GM19099 (cell line): ENCODE measurements around the gene SLF2.

Experiments used
- POLR2A ChIP-seq: IDR thresholded peaks from 3 replicates; pipeline ENCODE4 v1.6.1; 2011; ENCODE audit warnings: low read depth; ENCODE audit not compliant: insufficient read length; ENCODE audit errors: extremely low read depth

SLF2 gene

DNA sequence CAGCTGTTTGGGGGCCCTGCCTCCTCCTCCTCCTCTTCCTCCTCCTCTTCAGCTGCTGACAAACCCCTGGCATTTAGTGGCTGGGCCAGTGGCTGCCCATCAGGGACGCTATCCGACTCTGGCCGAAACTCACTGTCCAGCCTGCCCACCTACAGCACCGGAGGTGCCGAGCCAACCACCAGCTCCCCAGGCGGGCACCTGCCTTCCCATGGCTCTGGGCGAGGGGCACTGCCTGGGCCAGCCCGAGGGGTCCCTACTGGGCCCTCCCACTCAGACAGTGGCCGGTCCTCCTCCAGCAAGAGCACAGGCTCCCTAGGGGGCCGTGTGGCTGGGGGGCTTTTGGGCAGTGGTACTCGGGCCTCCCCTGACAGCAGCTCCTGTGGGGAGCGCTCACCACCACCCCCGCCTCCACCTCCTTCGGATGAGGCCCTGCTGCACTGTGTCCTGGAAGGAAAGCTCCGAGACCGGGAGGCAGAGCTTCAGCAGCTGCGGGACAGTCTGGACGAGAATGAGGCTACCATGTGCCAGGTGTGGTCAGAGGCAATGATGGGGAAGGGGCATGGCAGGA, 91.0 kb downstream of the SLF2 start:
- no peak for TF ChIP-seq POLR2A

DNA sequence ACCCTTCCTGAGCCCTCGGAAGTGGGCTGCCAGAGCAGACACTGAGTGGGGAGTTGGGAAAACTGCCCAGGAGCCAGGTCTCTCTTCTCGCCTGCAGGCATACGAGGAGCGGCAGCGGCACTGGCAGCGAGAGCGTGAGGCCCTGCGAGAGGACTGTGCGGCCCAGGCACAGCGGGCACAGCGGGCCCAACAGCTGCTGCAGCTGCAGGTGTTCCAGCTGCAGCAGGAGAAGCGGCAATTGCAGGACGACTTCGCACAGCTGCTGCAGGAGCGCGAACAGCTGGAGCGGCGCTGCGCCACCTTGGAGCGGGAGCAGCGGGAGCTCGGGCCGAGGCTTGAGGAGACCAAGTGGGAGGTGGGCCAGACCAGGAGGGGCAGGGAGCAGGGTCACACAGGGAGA, 92.6 kb downstream of the SLF2 start:
- no peak for TF ChIP-seq POLR2A

DNA sequence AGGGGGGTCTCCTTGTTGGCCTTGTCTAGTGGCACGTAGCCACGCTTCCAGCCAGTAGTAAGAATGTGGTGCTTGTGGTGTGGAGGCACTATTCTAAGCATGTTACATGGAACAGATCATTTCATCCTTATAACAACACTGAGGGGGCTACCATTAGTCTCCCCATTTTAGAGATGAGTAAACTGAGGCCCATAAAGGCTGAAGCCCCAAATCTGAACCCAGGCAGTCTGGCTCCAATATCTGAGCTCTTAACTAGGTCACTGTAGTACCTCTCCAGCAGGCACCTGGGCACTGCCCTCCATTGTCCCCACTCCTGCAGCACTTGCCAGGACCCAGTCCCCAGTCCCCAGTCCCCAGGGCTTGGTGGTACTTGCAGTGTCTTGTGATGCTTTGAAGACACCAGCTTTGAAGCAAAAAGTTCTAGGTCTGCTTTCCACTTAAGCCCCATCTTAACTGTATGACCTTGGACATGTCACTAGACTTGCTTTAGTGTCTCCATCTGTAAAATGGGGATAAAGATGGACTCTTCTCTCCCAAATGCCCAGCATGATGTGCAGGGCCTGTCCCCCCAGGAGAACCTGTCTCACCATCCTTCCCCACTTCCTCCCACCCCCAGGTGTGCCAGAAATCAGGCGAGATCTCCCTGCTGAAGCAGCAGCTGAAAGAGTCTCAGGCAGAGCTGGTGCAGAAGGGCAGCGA, 93.3 kb downstream of the SLF2 start:
- TF ChIP-seq POLR2A, result no peak

DNA sequence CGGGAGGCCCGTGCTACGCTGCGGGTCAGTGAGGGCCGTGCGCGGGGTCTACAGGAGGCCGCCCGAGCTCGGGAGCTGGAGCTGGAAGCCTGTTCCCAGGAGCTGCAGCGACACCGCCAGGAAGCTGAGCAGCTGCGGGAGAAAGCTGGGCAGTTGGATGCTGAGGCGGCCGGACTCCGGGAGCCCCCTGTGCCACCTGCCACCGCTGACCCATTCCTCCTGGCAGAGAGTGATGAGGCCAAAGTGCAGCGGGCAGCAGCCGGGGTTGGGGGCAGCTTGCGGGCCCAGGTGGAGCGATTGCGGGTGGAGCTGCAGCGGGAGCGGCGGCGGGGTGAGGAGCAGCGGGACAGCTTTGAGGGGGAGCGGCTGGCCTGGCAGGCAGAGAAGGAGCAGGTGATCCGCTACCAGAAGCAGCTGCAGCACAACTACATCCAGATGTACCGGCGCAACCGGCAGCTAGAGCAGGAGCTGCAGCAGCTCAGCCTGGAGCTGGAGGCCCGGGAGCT, 93.9 kb downstream of the SLF2 start:
- TF ChIP-seq POLR2A, result no peak

DNA sequence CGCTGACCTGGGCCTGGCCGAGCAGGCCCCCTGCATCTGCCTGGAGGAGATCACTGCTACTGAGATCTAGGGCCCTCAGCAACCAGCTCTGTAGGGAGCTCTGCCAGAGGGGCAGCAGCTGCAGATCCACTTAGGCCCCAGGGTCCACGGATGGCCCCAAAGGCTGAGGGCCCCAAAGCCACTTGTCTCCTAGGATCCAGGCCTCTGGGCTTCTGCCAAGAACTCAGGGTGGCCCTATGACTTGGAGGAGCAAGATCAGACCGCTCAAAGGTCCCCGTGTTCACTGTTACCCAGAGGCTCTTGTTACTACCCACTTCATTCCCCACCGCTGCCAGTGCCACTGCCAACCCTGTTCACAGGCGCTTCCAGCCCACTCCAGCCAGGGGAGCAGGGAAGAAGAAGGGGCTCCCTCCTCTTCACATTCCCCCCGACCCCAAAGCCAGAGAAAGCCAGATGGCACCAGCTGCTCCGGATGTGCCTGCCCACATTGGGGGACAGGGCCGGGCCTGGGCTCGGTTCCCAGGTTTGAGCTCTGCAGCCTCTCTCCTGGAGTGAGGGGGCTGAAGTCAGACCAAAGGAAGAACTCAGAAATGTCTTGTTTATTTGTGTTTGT, 94.4 kb downstream of the SLF2 start:
- no peak for TF ChIP-seq POLR2A

DNA sequence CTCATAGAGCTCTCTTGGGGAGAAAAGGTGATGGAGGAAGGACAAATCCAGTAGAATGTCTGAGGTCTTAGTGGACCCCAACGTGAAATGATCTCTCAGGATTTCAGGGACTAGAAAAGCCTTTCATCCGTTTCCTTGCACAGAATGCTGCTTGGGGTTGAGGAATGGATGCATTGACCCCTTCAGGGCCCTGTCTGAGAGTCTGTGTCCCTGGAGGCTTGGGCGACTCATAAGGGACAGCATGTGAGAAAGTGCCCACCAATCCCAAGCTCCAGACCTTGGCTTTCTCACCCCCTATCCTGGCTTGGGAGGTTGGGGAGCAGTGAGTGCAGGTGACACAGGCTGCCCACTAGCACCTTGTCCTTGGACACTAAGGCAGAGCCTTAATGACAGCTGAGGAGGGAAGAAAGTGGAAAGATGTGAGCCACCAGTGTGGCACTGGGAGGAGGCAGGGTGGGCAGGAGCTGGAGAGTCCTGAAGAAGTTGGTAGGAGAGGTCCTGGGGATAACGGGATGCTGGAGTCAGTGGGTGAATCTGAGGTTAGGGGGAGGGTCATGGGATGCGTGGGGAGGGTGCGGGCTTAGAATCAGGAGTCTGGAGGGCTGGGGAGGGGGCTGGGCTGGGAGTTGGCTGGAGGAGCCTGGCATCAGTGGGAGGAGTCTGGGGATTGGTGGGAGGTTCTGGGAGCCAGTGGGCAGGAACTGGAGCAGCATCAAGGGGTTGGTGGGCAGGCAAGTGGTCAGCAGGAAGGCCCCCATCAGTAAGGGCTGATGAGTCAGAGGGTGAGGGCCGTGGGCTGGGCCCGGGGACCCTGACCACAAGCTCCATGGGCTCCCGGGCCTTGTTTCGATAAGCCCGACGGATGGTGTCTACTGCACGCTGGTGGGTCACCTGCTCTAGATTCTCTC, 95.4 kb downstream of the SLF2 start:
- no peak for TF ChIP-seq POLR2A

DNA sequence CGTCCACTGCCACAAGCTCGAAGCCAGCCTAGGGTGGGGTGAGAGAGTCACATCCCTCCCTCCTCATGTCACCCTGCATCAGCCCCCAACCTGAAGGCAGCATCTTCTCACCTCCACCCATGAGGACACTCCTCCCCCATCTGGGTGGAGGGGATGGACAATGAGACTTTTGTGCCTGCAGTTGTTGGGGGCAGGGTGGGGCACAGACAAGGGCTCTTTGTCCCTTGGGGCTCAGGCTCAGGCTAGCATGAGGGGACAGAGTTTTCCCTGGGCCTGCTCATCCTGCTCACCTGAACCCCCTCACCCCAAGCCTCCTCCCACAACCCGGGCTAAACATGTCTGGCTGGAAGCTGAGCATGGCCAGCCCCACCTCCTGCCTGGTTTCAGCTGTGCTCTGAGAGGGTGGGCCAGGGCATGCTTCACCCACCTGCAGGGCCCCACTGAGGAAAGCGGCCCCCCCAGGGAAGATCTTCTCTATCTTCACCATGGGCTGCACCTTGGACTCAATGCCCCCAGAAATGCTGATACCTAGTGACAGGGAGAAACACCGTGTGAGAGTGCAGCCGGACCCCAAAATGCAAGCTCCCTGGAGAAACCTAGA, 96.2 kb downstream of the SLF2 start:
- no peak for TF ChIP-seq POLR2A

DNA sequence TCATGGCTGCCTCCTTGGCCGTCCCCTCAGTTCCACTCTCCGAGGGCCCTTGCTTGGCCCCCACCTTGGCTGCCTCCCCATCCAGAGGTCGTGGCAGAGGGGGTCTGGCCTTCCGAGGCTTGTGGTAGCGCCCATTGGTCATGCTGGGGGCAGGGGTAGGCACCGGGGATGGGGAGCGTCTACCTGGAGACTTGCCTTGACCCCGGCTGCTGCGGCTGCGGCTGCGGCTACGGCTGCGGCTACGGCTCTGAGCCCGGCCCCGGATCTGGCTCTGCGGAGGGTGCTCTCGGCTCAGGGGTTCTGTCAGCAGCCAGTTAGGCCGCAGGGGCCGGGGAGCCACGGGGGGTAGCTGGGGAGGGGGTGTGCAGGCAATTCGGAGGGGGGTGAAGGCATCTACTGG, 97.6 kb downstream of the SLF2 start:
- no peak for TF ChIP-seq POLR2A

DNA sequence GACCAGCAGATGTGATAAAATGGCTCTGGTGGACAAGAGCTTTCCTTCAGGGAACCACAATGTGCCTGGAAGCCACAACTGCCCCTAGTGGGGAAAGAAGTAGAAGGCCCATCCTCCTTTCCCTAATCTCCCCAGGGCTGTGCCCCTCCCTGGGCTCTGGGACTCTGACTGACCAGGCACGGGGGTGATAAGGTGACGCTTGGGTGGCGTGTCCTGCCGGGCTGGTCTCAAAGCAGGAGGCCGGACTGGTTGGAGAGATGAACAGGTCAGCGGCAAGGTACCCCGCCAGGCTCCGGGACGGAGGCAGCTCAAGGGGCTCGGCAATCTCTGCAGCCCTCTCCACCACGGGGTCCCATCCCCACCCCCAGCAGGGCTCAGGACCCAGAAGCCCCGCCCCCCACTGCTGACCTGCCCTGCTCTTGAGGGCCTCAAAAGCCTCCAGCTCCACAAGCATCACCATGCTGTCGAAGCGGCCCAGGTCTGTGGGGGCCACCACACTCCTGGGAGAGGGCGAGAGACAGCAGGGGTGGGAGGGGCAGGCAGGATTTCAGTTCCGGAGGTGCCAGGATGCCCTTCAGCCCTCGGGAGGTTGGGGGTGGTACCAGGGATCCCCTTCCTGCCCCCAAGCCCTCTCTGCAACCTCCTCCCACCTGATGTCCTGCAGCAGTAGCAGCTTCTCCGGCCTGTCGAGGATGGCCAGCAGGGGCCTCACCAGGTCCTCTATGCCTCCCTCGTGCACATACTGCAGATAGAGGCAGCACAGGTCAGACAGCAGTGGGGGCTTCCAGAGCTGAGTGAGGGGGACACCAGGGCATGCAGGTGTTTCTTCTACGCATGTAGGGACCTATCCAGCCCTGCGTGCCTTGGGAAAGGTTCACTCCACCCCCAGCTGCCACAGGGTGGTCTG, 99.0 kb downstream of the SLF2 start:
- TF ChIP-seq POLR2A, result no peak

DNA sequence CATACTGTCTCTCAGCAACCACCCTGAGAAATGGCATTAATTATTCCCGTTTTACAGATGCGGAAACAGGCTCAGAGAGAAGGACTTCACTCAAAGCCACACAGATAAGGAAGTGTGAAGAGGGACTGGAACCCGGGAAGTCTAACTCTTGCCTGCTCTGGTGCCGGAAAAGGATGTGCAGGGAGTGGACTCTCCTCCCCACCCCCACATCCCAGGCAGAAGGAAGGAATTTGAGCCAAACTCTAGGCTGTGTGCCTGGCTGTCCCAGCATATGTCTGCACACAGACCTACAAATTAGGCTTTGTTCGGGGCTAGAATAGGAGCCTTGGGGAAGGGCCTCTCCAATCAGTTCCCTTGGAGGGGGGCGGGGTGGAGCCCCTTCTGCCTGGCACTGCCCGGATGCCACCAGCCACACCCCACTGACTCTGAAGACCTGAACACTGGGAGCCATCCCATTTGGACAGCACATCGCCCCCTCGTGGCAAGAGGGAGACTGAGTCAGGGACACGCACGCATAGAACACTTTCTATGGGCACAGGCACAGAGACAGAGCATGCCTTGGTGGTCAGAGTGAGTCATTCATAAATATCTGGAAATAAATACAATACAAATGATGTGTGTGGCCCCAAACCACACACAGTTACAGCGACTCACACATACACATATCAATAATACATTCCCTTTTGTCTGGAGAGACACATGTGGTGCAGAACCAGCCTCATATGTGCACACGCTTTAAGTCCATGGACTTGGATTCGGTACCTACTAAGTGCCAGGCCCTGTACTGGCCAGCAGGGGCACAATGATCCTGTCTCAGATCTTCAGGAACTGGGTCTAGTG, 100.0 kb downstream of the SLF2 start:
- TF ChIP-seq POLR2A, result no peak

DNA sequence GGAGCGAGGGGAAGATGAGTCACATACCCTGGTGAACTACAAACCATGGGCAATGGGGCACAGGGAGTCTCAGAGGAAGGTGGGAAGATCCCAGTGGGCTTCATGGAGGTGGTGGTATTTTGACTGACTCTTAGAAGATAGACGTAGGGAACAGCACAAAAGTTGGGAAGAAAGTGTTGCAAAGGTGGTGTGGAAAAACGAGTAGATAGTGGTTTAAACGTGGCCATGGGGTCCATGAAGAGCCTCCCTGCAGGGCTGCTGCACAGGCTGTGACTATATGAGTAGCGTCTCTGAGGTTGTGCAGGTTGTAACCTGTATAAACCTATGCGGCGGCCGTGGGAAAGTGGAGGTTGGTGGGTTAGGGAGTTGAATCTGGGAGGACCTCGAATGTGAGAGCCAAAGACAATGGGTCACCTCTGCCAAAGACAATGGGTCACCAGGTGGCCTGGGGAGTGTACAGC, 100.6 kb downstream of the SLF2 start:
- no peak for TF ChIP-seq POLR2A

DNA sequence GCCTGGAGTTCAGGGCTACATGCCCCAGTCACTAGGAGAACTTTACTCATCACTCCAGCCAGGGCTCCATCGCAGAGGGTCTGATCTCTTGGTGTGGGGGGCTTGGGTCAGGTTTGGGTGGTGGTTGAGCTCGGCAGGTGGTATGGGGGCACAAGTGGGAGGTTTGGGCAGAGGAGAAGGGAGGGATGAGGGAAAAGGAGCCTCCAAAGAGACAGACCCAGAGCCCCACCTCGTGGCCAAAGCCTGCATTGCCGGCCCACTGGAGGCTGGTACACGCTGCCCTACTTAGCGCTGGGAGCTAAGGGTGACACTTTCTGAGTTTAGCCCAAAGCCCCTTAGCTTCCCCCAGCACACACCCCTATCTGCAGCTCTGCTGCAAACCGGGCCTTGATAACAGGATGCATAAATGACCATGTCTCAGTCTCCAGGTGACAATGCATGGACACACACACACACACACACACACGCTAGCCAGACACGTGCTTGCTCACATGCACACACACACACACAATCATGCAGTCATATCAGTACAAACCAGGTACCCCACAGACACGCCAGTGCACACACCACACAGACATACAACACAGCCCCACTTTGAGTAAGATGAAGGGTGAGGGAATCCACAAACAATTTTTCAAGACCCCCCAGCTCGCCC, 101.6 kb downstream of the SLF2 start:
- TF ChIP-seq POLR2A, result no peak
